Calu3 (cell line): ENCODE results near the gene SH3PXD2A. TPM values are rescaled to one million over a fixed set of nuclear protein-coding genes. Genes with fewer than 3 reads are reported as not detected.

Experiments
- BruUV-seq: library from RNA; stranded (reverse); fragments of 400-500 nt; replicated peaks from 2 replicates; lab custom pipeline; 2021; lab: Mats Ljungman, UMichigan
- CTCF ChIA-PET: fragments of 300-600 bp; sonication (Branson Sonifier 250); formaldehyde crosslinking; loops from one replicate; lab custom pipeline; 2022; ENCODE audit warnings: antibody characterized with exemption; lab: Charles Lee
- DNase-seq: peaks from one replicate; pipeline ENCODE4 v3.0.0; 2022
- H3K27ac Mint-ChIP-seq: one replicate; pipeline ENCODE4 v1.8.0; 2022; ENCODE audit warnings: mixed read lengths; ENCODE audit not compliant: unreplicated experiment
- H3K27me3 Mint-ChIP-seq: one replicate; pipeline ENCODE4 v1.8.0; 2022; ENCODE audit warnings: mixed read lengths; ENCODE audit not compliant: unreplicated experiment
- H3K36me3 Mint-ChIP-seq: one replicate; pipeline ENCODE4 v1.8.0; 2022; ENCODE audit warnings: mild to moderate bottlenecking, moderate library complexity, mixed read lengths; ENCODE audit not compliant: insufficient read depth, unreplicated experiment
- H3K4me1 Mint-ChIP-seq: one replicate; pipeline ENCODE4 v1.8.0; 2022; ENCODE audit warnings: mild to moderate bottlenecking, low read depth, mixed read lengths; ENCODE audit not compliant: unreplicated experiment
- H3K4me3 Mint-ChIP-seq: one replicate; pipeline ENCODE4 v1.8.0; 2022; ENCODE audit warnings: mild to moderate bottlenecking, low read depth, moderate library complexity, mixed read lengths; ENCODE audit not compliant: unreplicated experiment
- H3K9me3 Mint-ChIP-seq: one replicate; pipeline ENCODE4 v1.8.0; 2022; ENCODE audit warnings: low read depth, mixed read lengths; ENCODE audit not compliant: unreplicated experiment
- CTCF ChIP-seq: fragments of 200-600 bp; IDR thresholded peaks from one replicate; pipeline ENCODE4 v1.8.0; 2022; ENCODE audit warnings: antibody characterized with exemption; ENCODE audit not compliant: unreplicated experiment
- intact Hi-C: fragments of 100-400 bp; cut with micrococcal nuclease; formaldehyde crosslinking; loops from one replicate; pipeline ENCODE4 v1.10.0; 2022; ENCODE audit not compliant: unreplicated experiment
- total RNA-seq: library from RNA; stranded (reverse); gene quantifications from 2 replicates; pipeline ENCODE4 v1.2.3, GENCODE V29; 2022

Gene SH3PXD2A
- total RNA-seq, 1 experiment from 2014 or later = 7.5 TPM

DNA sequence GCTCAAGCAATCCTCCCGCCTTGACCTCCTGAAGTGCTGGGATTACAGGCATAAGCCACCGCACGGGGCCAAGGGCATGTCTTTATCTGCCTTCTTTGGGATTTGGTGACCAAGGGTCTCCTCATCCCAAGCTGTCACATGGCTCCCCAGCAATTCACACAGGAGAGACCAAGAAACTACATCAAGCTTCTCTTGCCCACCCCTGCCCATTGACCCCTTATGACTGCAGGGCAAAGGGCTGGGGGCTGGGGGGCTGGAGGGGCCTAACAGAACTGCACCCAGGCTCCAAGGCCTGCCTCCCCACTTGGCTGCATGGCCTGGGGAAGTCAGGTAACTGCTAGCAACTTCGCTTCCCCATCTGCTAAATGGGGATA is 137.1 kb downstream of the SH3PXD2A start:
- no TSS peak for BruUV-seq
- no peak overlapping the region for H3K4me3 Mint-ChIP-seq
- CTCF ChIA-PET = no interaction called here
- peaks cover 5% of the 10 kb centered on the region for H3K36me3 Mint-ChIP-seq
- peaks cover 25% of the 10 kb centered on the region for H3K4me1 Mint-ChIP-seq
- no peak overlapping the region for H3K27ac Mint-ChIP-seq
- H3K9me3 Mint-ChIP-seq = no peaks in the 10 kb centered on the region
- TF ChIP-seq CTCF = no peak
- DNase-seq = no peak
- intact Hi-C loops = no loop called here
- no peaks in the 10 kb centered on the region for H3K27me3 Mint-ChIP-seq

DNA sequence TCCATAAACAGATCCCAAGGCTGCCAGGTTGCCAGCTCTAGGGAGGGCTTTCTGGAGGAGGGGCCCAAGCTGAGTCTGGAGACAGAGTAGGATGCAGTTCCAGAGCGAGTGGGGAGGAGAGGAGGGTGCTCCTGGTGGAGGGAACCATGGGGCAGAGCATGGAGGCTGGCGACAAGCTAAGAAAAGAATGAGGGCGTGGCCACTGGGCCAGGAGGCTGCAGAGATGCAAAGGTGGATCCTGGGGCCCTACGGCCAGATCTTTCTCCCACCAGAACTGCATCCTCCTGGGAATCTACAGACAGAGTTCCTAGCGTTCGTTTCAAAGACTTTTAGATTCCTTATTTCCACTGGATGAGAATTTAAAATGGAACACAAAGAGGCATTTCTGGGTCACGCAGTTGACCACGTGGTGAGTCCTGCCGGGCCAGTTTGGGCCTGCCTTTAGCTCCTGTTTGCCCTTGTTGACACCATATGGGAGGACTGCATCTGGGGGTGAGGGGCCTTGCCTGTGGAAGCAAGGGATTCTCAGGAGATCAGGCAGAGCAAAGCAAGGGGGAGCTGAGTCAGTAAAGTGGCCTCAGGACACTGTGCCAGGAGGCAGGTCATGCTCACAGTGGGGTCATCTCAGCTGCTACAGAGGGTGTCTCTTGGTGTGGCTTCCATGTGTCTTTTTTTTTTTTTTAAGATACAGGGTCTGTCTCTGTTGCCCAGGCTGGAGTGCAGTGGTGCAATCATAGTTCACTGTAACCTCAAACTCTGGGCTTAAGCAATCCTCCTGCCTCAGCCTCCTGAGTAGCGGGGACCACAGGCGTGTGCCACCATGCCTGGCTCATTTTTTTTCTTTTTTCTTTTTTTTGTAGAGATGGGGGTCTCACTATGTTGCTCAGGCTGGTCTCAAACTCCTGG is 137.8 kb downstream of the SH3PXD2A start:
- Mint-ChIP-seq H3K9me3 (no peaks in the 10 kb centered on the region), H3K27me3 (no peaks in the 10 kb centered on the region), H3K4me3 (no peak overlapping the region), H3K27ac (no peak overlapping the region), H3K36me3 (peaks cover 5% of the 10 kb centered on the region), H3K4me1 (peaks cover 25% of the 10 kb centered on the region)
- BruUV-seq = no TSS peak
- CTCF ChIA-PET = interaction anchor here (0.6 to 0.8 kb wide), 2 partner anchors 10 to 64 kb away, joined by 3 to 5 read pairs; no protein-coding TSS in a partner anchor
- no peak for TF ChIP-seq CTCF
- DNase-seq = no peak
- intact Hi-C loops = loop anchor here (2.0 kb wide), 1 partner anchor 43 kb away; no protein-coding TSS in a partner anchor

DNA sequence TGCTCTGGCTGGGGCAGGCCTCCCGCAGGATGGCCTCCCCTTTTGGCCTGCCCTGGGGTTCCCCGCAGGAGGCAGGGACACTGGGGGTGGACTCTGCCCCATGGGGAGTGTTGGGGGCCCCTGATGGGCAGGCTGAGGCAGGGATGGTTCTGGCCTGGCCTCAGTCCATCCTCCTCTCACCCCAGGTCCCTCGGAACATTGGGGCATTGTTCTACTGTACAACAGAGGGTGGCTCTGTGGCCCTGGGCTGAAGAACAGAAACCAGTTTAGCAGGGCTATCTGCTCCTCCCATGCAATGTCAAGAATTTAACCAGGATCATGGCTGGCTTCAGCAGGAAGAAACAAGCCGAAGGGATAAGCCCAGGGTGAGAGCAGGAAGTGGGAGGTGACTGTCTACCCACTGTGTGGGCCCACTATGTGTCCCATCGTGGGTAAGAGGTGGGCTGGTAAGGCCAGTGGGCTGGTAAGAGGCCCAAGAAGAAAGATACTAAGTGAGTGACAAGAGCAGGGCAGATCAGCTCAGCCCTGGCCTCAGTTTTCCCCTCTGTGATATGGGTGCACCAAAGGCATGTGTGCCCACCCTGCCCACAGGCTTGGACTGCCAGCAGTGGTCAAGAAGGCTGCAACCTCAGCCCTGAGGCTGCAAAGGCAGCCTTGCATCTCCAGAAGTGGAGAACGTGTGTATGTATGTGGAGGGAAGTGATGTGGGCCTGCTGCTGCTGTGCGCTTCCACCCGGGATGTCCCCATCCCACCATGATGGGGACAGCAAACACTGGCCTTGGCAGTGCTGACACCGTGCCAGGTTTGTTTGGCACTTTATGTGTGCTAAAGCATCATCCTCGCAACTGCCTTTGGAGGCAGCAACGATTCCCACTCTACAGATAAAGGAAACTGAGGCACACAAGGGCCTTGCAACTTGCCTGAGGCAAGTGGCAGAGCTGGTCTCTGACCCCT is 138.9 kb downstream of the SH3PXD2A start:
- CTCF ChIA-PET = no interaction called here
- DNase-seq = peak; percentile 67
- TF ChIP-seq CTCF = no peak
- peaks cover 5% of the 10 kb centered on the region for H3K36me3 Mint-ChIP-seq
- H3K9me3 Mint-ChIP-seq = no peaks in the 10 kb centered on the region
- H3K4me1 Mint-ChIP-seq = peaks cover 25% of the 10 kb centered on the region
- H3K27me3 Mint-ChIP-seq = no peaks in the 10 kb centered on the region
- H3K4me3 Mint-ChIP-seq = peak overlapping the region; percentile 7
- peak overlapping the region; percentile 19 for H3K27ac Mint-ChIP-seq
- intact Hi-C loops = loop anchor here (2.0 kb wide), 1 partner anchor 44 kb away; no protein-coding TSS in a partner anchor
- BruUV-seq = no TSS peak

GRCh38 chr10:103715430-103715829 is 139.9 kb downstream of the SH3PXD2A start:
- no peak overlapping the region for H3K4me3 Mint-ChIP-seq
- BruUV-seq = no TSS peak
- H3K9me3 Mint-ChIP-seq = no peaks in the 10 kb centered on the region
- peaks cover 25% of the 10 kb centered on the region for H3K4me1 Mint-ChIP-seq
- no peak for TF ChIP-seq CTCF
- intact Hi-C loops = no loop called here
- DNase-seq = no peak
- peaks cover 5% of the 10 kb centered on the region for H3K36me3 Mint-ChIP-seq
- CTCF ChIA-PET = interaction anchor here (0.6 kb wide), 1 partner anchor 61 kb away, joined by 3 read pairs; no protein-coding TSS in a partner anchor
- no peaks in the 10 kb centered on the region for H3K27me3 Mint-ChIP-seq
- no peak overlapping the region for H3K27ac Mint-ChIP-seq
